Ureter (tissue), 1 donor: Measurements from ENCODE around the gene SAAL1. TPM values are rescaled to one million over a fixed set of nuclear protein-coding genes. Genes with fewer than 3 reads are reported as not detected.
A peak's percentile ranks its signal among the peaks of the same experiment; 100 is the strongest.
"Not testable (repeated sequence)": the region's sequence is repeated elsewhere in the genome, so short reads cannot be mapped to it uniquely, and the experiment has no call there.

Experiments used
- DNase-seq: peaks from one replicate; pipeline ENCODE4 v3.0.0-alpha.2; 2020; ENCODE audit warnings: low spot score
- total RNA-seq: library from RNA; stranded (reverse); gene quantifications from one replicate; pipeline ENCODE4 v1.2.4, GENCODE V29; 2023
- donor health status: DM: yes; HTN: yes; CAD: no.

SAAL1 gene
- 21.5 TPM for total RNA-seq

- DNase-seq, result peak; percentile 86
Measured at GRCh38 chr11:18105802-18106574, at the start of gene SAAL1. Gene SAAL1 (minus strand): TSS chr11:18106082. CDS start chr11:18106041, 41 bp downstream.

GRCh38 chr11:18151581-18151980 lies 45.7 kb upstream of the SAAL1 start:
- DNase-seq, result no peak

GRCh38 chr11:18145837-18146236 lies 40.0 kb upstream of the SAAL1 start:
- DNase-seq, result no peak

GRCh38 chr11:18145025-18145424 lies 39.1 kb upstream of the SAAL1 start:
- no peak for DNase-seq

- no peak for DNase-seq
Measured at GRCh38 chr11:18144243-18144642, 38.4 kb upstream of the SAAL1 start.

- DNase-seq, result no peak
Measured at GRCh38 chr11:18140145-18140544, 34.3 kb upstream of the SAAL1 start.

- DNase-seq, result no peak
Measured at GRCh38 chr11:18137186-18137800, 31.4 kb upstream of the SAAL1 start.

GRCh38 chr11:18135308-18135707 lies 29.4 kb upstream of the SAAL1 start:
- no peak for DNase-seq

GRCh38 chr11:18132341-18132740 lies 26.5 kb upstream of the SAAL1 start, which contains the start of gene MRGPRX3:
Gene MRGPRX3 (plus strand): TSS chr11:18132571. CDS start chr11:18137203, 4,632 bp downstream.
- DNase-seq, result no peak

GRCh38 chr11:18131115-18131514 lies 25.2 kb upstream of the SAAL1 start:
- not testable (repeated sequence) for DNase-seq

- DNase-seq, result not testable (repeated sequence)
Measured at GRCh38 chr11:18121331-18121828, 15.5 kb upstream of the SAAL1 start.

GRCh38 chr11:18115360-18116127 lies 9.7 kb upstream of the SAAL1 start:
- DNase-seq, result peak; percentile 52

GRCh38 chr11:18111005-18111404 lies 5.1 kb upstream of the SAAL1 start:
- DNase-seq, result no peak

GRCh38 chr11:18108254-18108653 lies 2.4 kb upstream of the SAAL1 start:
- DNase-seq, result no peak

- DNase-seq, result no peak
Measured at GRCh38 chr11:18106688-18107087, 806 bp upstream of the SAAL1 start.

GRCh38 chr11:18105086-18105801 lies 638 bp downstream of the SAAL1 start:
- no peak for DNase-seq

GRCh38 chr11:18100926-18101656 lies 4.8 kb downstream of the SAAL1 start:
- DNase-seq, result no peak

- no peak for DNase-seq
Measured at GRCh38 chr11:18093959-18094358, 11.9 kb downstream of the SAAL1 start.

- no peak for DNase-seq
Measured at GRCh38 chr11:18091731-18092130, 14.2 kb downstream of the SAAL1 start.

- DNase-seq, result no peak
Measured at GRCh38 chr11:18088966-18089365, 16.9 kb downstream of the SAAL1 start.

GRCh38 chr11:18088366-18088765 lies 17.5 kb downstream of the SAAL1 start:
- DNase-seq, result no peak
